ENCODE measurements around the gene NCOA6. TPM values are rescaled to one million over a fixed set of nuclear protein-coding genes. Genes with fewer than 3 reads are reported as not detected.

The NCOA6 gene
- total RNA-seq, 1 donor from 2014 or later = 21.1 TPM

DNA sequence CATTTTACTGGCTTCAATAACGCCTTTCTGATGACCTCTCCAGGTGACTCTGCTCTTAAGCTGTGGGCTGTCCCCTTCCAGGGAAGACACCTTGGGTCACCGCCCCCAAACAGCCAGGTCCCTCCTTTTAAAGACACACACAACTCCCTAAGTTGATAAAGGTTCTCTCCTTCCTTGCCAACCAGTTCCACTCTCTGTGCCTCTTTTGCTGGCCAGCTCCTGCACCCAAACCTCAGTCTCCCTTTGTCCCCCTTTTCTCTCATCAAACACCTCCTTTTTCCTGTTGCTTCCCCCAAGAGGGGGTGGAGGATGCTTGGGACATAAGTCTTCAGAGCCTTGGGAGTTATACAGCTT is 1.0 kb downstream of the NCOA6 start:
- peaks cover 10% of the 10 kb centered on the region for H3K36me3 Mint-ChIP-seq (ENCODE audit: low read depth, unreplicated experiment)
- peaks cover 13% of the 10 kb centered on the region for H3K4me1 Mint-ChIP-seq (ENCODE audit: low read depth, unreplicated experiment)
- H3K79me2 ChIP-seq (ENCODE audit: insufficient read depth, low read length) = peaks cover 58% of the 10 kb centered on the region
- H3K36me3 ChIP-seq (ENCODE audit: insufficient read depth, low read length) = no peaks in the 10 kb centered on the region
- peak overlapping the region; percentile 84 for H3K27ac Mint-ChIP-seq (ENCODE audit: unreplicated experiment)
- H3K4me3 Mint-ChIP-seq (ENCODE audit: unreplicated experiment) = peak overlapping the region; percentile 99
- H3K4me1 ChIP-seq (ENCODE audit: insufficient read depth, low read length) = no peaks in the 10 kb centered on the region
- H3K9me3 Mint-ChIP-seq (ENCODE audit: unreplicated experiment) = no peaks in the 10 kb centered on the region
- no peak for TF ChIP-seq EZH2 (IDR thresholded peaks at IDR 0.05; ENCODE audit: insufficient read depth, low read length)
- TF ChIP-seq, protein P1, sequence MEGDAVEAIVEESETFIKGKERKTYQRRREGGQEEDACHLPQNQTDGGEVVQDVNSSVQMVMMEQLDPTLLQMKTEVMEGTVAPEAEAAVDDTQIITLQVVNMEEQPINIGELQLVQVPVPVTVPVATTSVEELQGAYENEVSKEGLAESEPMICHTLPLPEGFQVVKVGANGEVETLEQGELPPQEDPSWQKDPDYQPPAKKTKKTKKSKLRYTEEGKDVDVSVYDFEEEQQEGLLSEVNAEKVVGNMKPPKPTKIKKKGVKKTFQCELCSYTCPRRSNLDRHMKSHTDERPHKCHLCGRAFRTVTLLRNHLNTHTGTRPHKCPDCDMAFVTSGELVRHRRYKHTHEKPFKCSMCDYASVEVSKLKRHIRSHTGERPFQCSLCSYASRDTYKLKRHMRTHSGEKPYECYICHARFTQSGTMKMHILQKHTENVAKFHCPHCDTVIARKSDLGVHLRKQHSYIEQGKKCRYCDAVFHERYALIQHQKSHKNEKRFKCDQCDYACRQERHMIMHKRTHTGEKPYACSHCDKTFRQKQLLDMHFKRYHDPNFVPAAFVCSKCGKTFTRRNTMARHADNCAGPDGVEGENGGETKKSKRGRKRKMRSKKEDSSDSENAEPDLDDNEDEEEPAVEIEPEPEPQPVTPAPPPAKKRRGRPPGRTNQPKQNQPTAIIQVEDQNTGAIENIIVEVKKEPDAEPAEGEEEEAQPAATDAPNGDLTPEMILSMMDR (IDR thresholded peaks at IDR 0.05; ENCODE audit: insufficient read depth, low read depth, low read length) = no peak
- H3K4me2 ChIP-seq (ENCODE audit: low read length) = peak overlapping the region; percentile 96
- peaks cover 52% of the 10 kb centered on the region for H4K20me1 ChIP-seq (ENCODE audit: insufficient read depth, low read length)
- H3K27me3 ChIP-seq (ENCODE audit: insufficient read depth, low read length) = no peaks in the 10 kb centered on the region
- peak overlapping the region; percentile 91 for H2AFZ ChIP-seq (ENCODE audit: low read depth, low read length)
- peak overlapping the region; percentile 96 for H3K9ac ChIP-seq (ENCODE audit: low read length)
- H3K4me3 ChIP-seq (ENCODE audit: insufficient read depth, low read depth, low read length) = peak overlapping the region; percentile 98
- no peaks in the 10 kb centered on the region for H3K27me3 Mint-ChIP-seq (ENCODE audit: low read depth, unreplicated experiment)
- H3K27ac ChIP-seq (ENCODE audit: low read depth, low read length) = peak overlapping the region; percentile 86
- no peaks in the 10 kb centered on the region for H3K9me3 ChIP-seq (ENCODE audit: insufficient read depth, low read depth, low read length)
- FAIRE-seq = no peak
- peak; percentile 16 for DNase-seq (ENCODE audit: low read depth)

DNA sequence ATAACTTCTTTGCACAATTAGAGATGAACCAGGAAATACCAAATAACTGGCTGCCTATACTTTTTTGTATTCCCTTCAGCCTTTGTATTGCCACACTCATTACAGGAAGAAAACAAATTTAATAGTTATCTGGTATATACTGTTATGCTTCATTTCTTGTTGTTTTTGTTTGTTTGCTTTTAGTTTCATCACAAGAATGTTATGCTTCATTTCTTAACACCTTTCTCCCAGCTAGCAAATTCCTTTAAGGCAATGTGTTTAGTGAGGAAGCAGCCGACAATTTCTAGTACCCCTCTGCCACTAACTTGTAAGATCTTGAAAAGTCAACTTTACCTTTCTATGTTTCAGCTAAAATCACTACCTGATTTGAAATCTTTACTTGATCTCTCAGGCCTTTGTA is 1.4 kb downstream of the NCOA6 start:
- Histone ChIP-seq H3K4me2 (ENCODE audit: low read length) (peak overlapping the region; percentile 96), H3K27me3 (ENCODE audit: insufficient read depth, low read length) (no peaks in the 10 kb centered on the region), H3K36me3 (ENCODE audit: insufficient read depth, low read length) (no peaks in the 10 kb centered on the region), H3K4me3 (ENCODE audit: insufficient read depth, low read depth, low read length) (peak overlapping the region; percentile 98), H3K4me1 (ENCODE audit: insufficient read depth, low read length) (no peaks in the 10 kb centered on the region), H3K27ac (ENCODE audit: low read depth, low read length) (no peak overlapping the region), H3K9ac (ENCODE audit: low read length) (peak overlapping the region; percentile 96), H3K9me3 (ENCODE audit: insufficient read depth, low read depth, low read length) (no peaks in the 10 kb centered on the region), H2AFZ (ENCODE audit: low read depth, low read length) (no peak overlapping the region), H4K20me1 (ENCODE audit: insufficient read depth, low read length) (peaks cover 56% of the 10 kb centered on the region), H3K79me2 (ENCODE audit: insufficient read depth, low read length) (peaks cover 62% of the 10 kb centered on the region)
- Mint-ChIP-seq H3K27me3 (ENCODE audit: low read depth, unreplicated experiment) (no peaks in the 10 kb centered on the region), H3K4me3 (ENCODE audit: unreplicated experiment) (peak overlapping the region; percentile 99), H3K9me3 (ENCODE audit: unreplicated experiment) (no peaks in the 10 kb centered on the region), H3K36me3 (ENCODE audit: low read depth, unreplicated experiment) (peaks cover 10% of the 10 kb centered on the region), H3K4me1 (ENCODE audit: low read depth, unreplicated experiment) (peaks cover 13% of the 10 kb centered on the region), H3K27ac (ENCODE audit: unreplicated experiment) (peak overlapping the region; percentile 84)
- TF ChIP-seq, protein P1 (IDR thresholded peaks at IDR 0.05; ENCODE audit: insufficient read depth, low read depth, low read length) = no peak
- no peak for TF ChIP-seq EZH2 (IDR thresholded peaks at IDR 0.05; ENCODE audit: insufficient read depth, low read length)
- DNase-seq (ENCODE audit: low read depth) = no peak
- no peak for FAIRE-seq

DNA sequence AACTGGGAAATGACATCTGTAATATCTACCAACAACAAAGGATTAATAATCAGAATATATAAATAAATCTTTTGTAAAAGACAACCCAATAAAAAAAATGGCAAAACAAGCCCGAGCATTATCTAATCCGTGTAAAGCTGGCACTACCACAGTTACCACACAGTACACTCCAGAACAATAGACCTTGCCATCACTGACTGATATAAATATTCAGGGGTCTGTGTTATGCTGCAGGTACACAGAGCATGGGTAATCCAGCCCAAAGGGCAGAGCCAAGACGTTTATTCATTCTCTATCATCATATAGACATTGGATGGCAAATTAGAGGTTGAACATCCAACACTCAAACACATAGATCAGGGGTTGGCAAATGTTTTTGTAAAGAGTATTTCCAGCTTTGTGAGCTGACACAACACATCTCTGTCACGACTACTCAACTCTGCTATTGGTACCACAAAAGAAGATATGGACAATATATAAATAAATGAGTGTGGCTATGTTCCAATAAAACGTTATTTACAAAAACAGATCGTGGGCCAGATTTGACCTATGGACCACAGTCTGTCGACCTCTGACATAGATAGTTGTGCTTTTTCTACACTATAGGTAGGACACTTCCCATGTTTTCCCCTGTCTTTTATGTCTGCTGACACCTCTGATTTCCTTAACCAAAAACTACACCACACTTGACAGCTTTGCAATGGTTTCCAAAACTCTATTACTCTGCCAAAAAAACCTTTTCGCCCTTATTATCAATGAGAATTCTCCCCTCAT is 4.5 kb downstream of the NCOA6 start:
- Histone ChIP-seq H4K20me1 (ENCODE audit: insufficient read depth, low read length) (peaks cover 85% of the 10 kb centered on the region), H3K4me2 (ENCODE audit: low read length) (no peak overlapping the region), H3K27me3 (ENCODE audit: insufficient read depth, low read length) (no peaks in the 10 kb centered on the region), H3K4me3 (ENCODE audit: insufficient read depth, low read depth, low read length) (no peak overlapping the region), H3K9ac (ENCODE audit: low read length) (no peak overlapping the region), H2AFZ (ENCODE audit: low read depth, low read length) (no peak overlapping the region), H3K79me2 (ENCODE audit: insufficient read depth, low read length) (peaks cover 92% of the 10 kb centered on the region), H3K36me3 (ENCODE audit: insufficient read depth, low read length) (no peaks in the 10 kb centered on the region), H3K9me3 (ENCODE audit: insufficient read depth, low read depth, low read length) (no peaks in the 10 kb centered on the region), H3K27ac (ENCODE audit: low read depth, low read length) (no peak overlapping the region), H3K4me1 (ENCODE audit: insufficient read depth, low read length) (no peaks in the 10 kb centered on the region)
- no peak overlapping the region for H3K27ac Mint-ChIP-seq (ENCODE audit: unreplicated experiment)
- H3K9me3 Mint-ChIP-seq (ENCODE audit: unreplicated experiment) = no peaks in the 10 kb centered on the region
- no peak overlapping the region for H3K4me3 Mint-ChIP-seq (ENCODE audit: unreplicated experiment)
- DNase-seq (ENCODE audit: low read depth) (no peak), FAIRE-seq (no peak)
- peaks cover 16% of the 10 kb centered on the region for H3K4me1 Mint-ChIP-seq (ENCODE audit: low read depth, unreplicated experiment)
- H3K36me3 Mint-ChIP-seq (ENCODE audit: low read depth, unreplicated experiment) = peaks cover 10% of the 10 kb centered on the region
- TF ChIP-seq EZH2 (IDR thresholded peaks at IDR 0.05; ENCODE audit: insufficient read depth, low read length) = no peak
- TF ChIP-seq, protein P1 (IDR thresholded peaks at IDR 0.05; ENCODE audit: insufficient read depth, low read depth, low read length) = no peak
- no peaks in the 10 kb centered on the region for H3K27me3 Mint-ChIP-seq (ENCODE audit: low read depth, unreplicated experiment)
